VCaP (cell line): Measurements from ENCODE around the gene OR10K1.

Experiments
- H3K27ac ChIP-seq: fragments of 450-650 bp; 2 replicates; pipeline ENCODE4 v1.5.1; 2017
- TF ChIP-seq, protein P1 (sequence below): fragments of 450-650 bp; conservative IDR thresholded peaks from 2 replicates; pipeline ENCODE4 v1.5.1; 2017; ENCODE audit warnings: mild to moderate bottlenecking, moderate library complexity

Gene OR10K1

GRCh38 chr1:158493054-158493453 lies 31.4 kb downstream of the OR10K1 start:
- TF ChIP-seq, protein P1, sequence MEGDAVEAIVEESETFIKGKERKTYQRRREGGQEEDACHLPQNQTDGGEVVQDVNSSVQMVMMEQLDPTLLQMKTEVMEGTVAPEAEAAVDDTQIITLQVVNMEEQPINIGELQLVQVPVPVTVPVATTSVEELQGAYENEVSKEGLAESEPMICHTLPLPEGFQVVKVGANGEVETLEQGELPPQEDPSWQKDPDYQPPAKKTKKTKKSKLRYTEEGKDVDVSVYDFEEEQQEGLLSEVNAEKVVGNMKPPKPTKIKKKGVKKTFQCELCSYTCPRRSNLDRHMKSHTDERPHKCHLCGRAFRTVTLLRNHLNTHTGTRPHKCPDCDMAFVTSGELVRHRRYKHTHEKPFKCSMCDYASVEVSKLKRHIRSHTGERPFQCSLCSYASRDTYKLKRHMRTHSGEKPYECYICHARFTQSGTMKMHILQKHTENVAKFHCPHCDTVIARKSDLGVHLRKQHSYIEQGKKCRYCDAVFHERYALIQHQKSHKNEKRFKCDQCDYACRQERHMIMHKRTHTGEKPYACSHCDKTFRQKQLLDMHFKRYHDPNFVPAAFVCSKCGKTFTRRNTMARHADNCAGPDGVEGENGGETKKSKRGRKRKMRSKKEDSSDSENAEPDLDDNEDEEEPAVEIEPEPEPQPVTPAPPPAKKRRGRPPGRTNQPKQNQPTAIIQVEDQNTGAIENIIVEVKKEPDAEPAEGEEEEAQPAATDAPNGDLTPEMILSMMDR = no peak
- no peak overlapping the region for H3K27ac ChIP-seq

DNA sequence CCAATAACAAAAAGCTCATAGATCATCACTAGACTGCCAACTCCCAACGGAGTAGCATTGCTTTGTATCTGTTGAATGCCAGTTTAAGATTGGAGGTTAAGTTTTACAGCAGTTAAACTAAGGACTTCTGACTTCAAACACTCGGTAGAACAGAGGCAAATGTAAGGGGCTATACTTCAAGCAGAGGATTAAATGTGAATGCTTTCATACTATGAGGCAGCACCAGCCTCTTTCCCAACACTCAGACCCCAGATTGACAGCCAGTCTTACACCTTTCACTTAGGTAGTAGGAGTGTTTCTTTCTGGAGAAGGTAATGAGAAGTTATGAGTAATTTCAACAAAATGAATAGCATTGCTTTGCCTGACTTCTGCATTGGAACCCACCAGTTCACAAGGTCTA lies 33.2 kb downstream of the OR10K1 start:
- no peak overlapping the region for H3K27ac ChIP-seq
- TF ChIP-seq, protein P1 = no peak

DNA sequence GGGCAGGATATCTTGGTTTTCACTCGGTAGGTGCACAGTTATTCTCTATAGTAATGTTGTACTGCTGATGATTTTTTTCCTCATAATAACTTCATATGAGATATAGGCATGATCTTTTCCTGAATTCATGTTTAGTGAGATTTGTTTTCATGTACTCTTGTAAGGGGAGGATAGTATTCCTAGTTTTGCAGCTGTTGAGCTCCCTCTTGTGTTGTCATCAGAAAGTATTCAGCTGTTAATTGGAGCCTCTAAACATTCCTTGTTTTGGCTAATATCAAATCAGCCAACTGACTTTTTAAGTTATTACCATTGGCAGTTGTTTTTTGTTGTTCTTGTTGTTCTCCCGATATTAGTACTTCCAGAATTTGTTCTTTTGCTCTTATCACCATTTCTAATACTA lies 34.7 kb downstream of the OR10K1 start:
- H3K27ac ChIP-seq = no peak overlapping the region
- TF ChIP-seq, protein P1 = no peak

GRCh38 chr1:158506369-158506987 lies 44.8 kb downstream of the OR10K1 start:
- H3K27ac ChIP-seq = no peak overlapping the region
- TF ChIP-seq, protein P1 = 0 out of 2 replicates have a peak, but pooled peaks have one; percentile 27

DNA sequence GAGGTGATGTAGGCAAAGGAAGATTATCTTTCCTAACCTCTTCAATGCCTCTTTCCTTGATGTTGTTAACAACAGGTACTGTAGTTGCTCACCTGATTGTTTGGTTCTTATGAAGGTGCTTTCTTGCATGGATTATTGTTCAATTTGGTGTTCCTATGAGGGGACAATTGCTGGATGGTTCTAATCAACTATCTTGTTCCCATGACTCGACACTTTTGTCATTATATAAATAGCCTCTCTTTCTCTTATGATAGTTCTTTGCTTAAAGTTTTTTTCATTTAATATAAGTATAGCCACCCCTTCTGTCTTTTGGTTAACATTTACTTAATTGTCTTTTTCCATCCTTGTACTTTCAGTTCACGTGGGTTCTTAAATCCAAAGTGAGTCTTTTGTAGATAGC lies 45.9 kb downstream of the OR10K1 start:
- no peak overlapping the region for H3K27ac ChIP-seq
- TF ChIP-seq, protein P1 = no peak

- H3K27ac ChIP-seq = no peak overlapping the region
- TF ChIP-seq, protein P1 = no peak
Measured at GRCh38 chr1:158509471-158510156, 48.0 kb downstream of the OR10K1 start.

GRCh38 chr1:158516966-158517365 lies 55.3 kb downstream of the OR10K1 start:
- TF ChIP-seq, protein P1 = no peak
- no peak overlapping the region for H3K27ac ChIP-seq
